Activated T-cell treated with anti-CD3 and anti-CD28 coated beads, Interleukin-2, amount 50 U/mL, for 48 hours (primary cell): ENCODE data around the gene MLLT10.
A peak's percentile ranks its signal among the peaks of the same experiment; 100 is the strongest.

Experiments used
- DNase-seq, 2 experiments: peaks; one replicate each; pipeline ENCODE4 v3.0.0-alpha.2; 2020

Gene MLLT10

GRCh38 chr10:21533467-21534279, at the start of gene MLLT10:
TSS of gene MLLT10 (plus strand) at chr10:21534232. CDS start at chr10:21534645, 413 bp downstream.
- DNase-seq, result peak; percentile 88 to 92

- no peak for DNase-seq
These were observed 46.4 kb upstream of the MLLT10 start for GRCh38 chr10:21487416-21488180.

- no peak for DNase-seq
These were observed 45.6 kb upstream of the MLLT10 start for GRCh38 chr10:21488246-21488956.

GRCh38 chr10:21488957-21489446, 45.0 kb upstream of the MLLT10 start:
- DNase-seq, result no peak

DNA sequence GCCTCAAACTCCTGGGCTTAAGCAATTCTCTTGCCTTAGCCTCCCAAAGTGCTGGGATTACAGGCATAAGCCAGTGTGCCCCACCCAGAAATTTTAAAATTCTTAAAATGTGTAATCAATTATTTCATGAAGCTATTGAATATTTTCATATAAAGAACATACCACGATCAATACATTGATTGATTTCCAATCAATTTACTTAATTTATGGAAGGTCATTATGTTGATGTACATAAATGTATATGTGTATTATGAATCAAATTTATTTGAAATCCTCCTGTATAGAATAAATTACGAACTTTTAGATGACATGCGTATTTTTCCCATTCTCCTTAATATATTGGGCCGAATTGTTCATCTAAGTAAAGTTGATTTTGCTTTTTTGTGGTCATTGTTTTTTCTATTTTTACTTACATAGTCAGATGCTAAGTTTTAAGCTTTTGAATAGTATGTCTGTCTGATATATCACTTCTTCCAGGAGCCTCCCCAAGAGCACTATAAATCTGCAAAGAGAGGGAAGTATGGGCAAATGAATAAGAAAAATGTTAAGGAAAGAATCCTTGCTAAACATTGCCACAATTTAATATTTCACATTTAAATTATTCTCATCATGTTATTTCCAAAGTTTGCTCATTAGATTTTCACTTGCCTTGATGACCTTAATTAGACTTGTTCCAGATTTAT, 43.9 kb upstream of the MLLT10 start:
- DNase-seq, result no peak

GRCh38 chr10:21490711-21491105, 43.3 kb upstream of the MLLT10 start:
- DNase-seq, result no peak

DNA sequence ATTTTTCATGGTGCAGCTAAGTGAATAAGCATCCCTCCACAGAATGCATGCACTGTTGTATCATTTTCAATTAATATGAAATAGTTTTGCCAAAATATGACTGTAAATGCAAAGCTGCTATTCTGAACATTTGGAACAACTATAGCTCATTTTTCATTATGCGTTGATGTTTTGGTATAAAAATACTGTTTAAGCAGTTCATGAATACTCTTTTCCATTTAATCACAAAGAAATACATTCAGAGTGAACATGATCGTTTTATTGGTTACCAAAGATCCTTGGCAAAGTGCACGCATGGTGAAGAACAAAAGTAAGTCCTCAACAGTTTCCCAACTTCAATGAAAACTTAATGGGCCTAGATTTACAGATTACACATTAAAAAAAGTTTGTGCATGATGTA, 41.6 kb upstream of the MLLT10 start:
- DNase-seq, result no peak

DNA sequence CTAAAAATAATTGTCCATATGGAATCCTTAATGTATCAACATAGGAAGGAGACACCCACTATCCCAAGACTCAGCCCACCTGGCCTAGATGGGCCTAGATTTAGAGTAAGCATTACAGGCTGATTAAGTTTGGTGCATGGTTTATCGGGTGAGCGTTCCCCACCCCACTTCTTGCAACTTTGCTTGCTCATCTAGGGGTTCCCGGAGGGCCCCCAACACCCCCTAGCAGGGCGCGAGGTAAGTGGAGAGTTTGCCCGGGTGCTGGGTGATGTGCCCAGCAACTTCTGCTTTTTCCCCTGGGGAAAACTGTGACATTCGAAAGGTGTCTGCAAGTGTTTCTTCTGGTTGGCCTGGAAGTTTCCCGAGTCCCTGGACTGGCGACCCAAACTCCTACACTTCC, 40.2 kb upstream of the MLLT10 start:
- DNase-seq, result no peak

DNA sequence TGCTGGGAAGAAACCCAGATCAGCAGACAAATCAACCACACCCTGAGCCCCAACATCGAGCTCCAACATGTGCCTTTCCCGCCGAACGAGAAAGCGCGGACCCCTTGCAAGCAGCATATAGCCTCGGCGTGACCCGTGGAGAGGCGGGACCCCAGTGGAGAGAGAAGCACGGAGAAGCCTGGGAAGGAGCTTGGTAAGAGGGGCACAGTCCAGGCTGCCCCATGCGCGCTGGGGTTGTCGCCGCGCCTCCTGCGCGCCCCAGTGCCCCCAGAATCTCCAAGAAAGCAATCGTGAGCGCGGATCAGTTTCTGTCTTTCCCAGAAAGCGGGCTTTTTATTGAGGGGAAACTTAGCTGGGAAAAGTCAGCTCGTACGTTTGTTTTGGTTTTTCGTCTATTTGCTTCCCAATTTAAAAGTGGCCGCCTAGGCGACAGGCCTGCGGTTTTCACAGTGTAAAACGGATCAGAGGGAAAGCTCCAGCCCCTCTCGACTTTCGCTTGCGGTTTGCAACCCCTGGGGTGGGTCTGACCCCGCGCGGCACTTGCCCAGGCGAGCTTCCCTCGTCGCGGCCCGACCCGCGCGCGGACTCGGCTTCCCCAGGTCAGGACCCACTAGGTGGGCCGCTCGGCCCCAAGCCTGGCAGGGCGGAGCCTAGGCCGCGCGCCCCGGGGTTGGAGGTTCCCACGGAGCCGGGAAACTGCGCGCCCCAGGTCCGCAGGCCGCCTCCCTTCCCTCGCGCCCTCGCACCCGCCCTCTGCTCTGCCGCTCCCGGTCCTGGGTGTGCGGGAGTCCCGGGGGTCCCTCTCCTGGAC, 39.6 kb upstream of the MLLT10 start:
- peak; percentile 35 to 48 for DNase-seq

DNA sequence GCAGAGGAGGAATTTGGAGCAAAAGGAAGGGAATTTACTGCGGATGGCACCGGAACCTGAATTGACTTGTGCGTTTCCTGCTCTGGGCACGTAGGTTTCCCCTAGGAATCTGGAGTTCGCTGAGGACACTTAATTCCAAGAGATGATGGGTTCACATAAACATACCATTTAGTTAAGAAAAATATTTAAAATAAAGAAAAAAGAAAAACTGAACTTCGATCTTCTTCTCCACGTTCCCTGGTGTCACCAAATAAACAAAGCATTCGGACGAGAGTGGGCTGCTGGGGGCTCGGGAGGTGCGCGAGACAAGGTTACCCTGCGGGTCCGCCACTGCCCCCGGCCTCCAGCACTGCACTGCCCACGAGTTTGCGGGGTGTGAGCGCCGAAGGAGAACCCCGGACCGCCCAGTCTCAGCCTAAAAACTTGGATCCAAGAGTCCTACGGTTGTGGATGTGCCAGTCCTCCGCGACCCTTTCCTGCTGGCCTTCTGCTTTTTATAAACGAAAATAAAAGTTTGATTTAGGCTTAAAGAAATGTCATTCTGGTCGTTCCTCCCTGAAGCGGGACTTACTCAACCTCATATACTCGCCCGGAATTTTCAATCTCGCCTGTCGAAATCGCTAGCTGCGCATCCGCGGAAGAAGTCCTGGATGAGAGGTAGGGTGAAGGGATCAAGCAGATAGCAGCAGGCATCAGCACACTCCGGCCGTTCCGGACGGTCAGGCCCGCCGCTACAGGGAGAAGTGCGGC, 38.9 kb upstream of the MLLT10 start:
- no peak for DNase-seq

- peak; percentile 92 to 95 for DNase-seq
These were observed 38.2 kb upstream of the MLLT10 start for GRCh38 chr10:21495752-21496342.

- peak; percentile 74 to 75 for DNase-seq
These were observed 37.5 kb upstream of the MLLT10 start for GRCh38 chr10:21496343-21497176.

DNA sequence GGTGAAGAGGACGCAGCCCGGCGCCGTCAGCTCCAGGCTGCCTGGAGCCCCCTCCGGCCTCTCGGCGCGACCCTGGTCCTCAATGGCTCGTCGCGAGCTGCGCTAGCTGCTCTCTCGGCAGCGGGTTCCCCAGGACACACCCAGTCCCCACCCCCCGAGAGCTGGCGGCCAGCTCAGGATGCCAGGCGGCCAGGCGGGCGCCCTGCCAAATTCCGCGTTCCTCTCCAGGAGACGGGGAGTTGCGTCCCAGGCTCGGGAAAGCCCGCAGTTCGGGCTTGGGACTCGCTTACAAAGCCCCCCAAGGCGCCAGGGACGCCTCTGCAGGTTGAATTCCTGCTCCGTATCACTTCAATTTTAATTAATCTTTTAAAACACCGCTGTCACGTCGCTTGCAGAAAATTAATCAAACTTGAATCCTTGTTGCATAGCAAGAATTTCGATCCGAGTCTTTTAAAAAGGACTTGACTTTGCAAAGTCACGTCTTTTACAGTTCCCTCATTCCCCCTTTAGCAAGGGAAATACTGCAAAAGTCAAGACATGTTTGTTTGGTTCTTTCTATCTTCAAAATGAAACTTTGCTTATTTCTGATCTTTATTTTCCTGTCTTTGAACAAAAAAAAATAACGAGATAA, 36.7 kb upstream of the MLLT10 start:
- peak; percentile 50 to 63 for DNase-seq

DNA sequence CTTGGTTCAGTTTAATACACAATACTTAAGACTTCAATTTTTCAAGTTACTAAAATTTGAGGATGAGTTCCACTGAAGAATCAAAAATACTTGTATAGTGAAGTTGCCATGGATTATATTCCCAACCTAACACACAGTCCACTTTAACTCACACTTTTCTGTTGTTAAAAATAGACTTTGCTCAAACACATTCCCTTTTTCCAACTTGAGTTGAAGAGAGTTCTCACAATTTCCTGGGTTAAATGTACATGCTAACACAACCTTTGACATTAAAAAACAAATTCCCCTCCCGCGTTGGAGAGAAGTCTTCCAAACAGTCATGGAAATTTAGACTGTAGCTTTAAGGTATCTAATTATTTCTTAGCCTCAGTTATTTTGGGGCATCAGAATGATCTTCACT, 35.7 kb upstream of the MLLT10 start:
- DNase-seq, result no peak

DNA sequence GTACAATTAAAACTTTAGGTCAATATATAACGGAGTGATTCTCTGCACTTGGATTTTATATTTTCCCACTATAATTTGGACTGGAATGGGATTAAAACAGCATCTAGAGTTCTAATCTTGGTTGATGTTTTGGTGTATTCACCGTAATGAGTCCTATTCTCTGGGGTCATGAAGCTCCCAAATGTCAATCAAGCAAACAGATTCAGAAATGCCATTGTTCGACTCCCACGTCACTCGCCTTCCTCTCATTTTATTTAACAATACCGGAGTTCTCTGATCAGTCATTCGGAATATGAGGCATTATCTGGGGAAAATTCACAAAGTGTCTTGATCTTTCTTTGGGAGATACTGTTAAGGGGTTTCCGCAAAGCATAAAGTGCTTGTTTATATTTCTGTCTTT, 35.0 kb upstream of the MLLT10 start:
- no peak for DNase-seq

GRCh38 chr10:21499701-21500577, 34.1 kb upstream of the MLLT10 start:
- peak; percentile 45 to 48 for DNase-seq

- DNase-seq, result no peak
These were observed 33.5 kb upstream of the MLLT10 start for GRCh38 chr10:21500578-21500910.

GRCh38 chr10:21501091-21501490, 32.9 kb upstream of the MLLT10 start:
- DNase-seq, result no peak
